HEK293T (cell line): ENCODE results near the gene C10orf71.

Experiments used
- BHLHE40 ChIP-seq: fragments of 450-650 bp; IDR thresholded peaks from 2 replicates; pipeline ENCODE4 v1.6.1; 2016; ENCODE audit warnings: mild to moderate bottlenecking, moderate library complexity, borderline replicate concordance
- FOXA1 ChIP-seq: fragments of 450-650 bp; IDR thresholded peaks from 2 replicates; pipeline ENCODE4 v1.6.1; 2016; ENCODE audit warnings: mild to moderate bottlenecking
- FOXM1 ChIP-seq: fragments of 450-650 bp; IDR thresholded peaks from 2 replicates; pipeline ENCODE4 v1.6.1; 2017; ENCODE audit warnings: mild to moderate bottlenecking, borderline replicate concordance
- L3MBTL2 ChIP-seq: fragments of 450-650 bp; conservative IDR thresholded peaks from 2 replicates; pipeline ENCODE4 v1.6.1; 2016; ENCODE audit warnings: mild to moderate bottlenecking
- NFRKB ChIP-seq: fragments of 450-650 bp; IDR thresholded peaks from 2 replicates; pipeline ENCODE4 v1.6.1; 2016; ENCODE audit warnings: mild to moderate bottlenecking, moderate library complexity
- TARDBP ChIP-seq: fragments of 450-650 bp; IDR thresholded peaks from 2 replicates; pipeline ENCODE4 v1.6.1; 2016
- TF ChIP-seq, protein P1 (sequence below): fragments of 450-650 bp; IDR thresholded peaks from 2 replicates; pipeline ENCODE4 v1.6.1; 2016

DNA sequence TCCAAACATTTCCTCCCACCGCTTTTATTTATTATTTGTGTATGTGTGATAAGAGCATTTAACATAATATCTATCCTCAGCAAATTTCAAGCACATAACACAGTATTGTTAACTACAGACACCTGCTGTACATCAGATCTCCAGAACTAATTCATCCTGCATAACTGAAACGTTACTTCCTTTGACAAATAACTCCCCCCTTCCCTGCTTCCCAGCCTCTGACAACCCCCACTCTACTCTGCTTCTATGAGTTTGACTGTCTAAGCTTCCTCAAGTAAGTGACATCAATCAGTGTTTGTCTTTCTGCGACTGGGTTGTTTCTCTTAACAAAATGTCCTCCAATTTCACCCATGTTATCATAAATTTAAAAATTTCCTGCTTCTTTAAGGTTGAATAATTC, 22.1 kb downstream of the C10orf71 start:
- TF ChIP-seq BHLHE40 (no peak), FOXM1 (no peak), L3MBTL2 (no peak), NFRKB (no peak), TARDBP (no peak), FOXA1 (no peak)
- TF ChIP-seq, protein P1, sequence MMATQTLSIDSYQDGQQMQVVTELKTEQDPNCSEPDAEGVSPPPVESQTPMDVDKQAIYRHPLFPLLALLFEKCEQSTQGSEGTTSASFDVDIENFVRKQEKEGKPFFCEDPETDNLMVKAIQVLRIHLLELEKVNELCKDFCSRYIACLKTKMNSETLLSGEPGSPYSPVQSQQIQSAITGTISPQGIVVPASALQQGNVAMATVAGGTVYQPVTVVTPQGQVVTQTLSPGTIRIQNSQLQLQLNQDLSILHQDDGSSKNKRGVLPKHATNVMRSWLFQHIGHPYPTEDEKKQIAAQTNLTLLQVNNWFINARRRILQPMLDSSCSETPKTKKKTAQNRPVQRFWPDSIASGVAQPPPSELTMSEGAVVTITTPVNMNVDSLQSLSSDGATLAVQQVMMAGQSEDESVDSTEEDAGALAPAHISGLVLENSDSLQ, result no peak
